ENCODE measurements around the gene EYS.
"Not testable (repeated sequence)": the region's sequence is repeated elsewhere in the genome, so short reads cannot be mapped to it uniquely, and the experiment has no call there.

Gene EYS

DNA sequence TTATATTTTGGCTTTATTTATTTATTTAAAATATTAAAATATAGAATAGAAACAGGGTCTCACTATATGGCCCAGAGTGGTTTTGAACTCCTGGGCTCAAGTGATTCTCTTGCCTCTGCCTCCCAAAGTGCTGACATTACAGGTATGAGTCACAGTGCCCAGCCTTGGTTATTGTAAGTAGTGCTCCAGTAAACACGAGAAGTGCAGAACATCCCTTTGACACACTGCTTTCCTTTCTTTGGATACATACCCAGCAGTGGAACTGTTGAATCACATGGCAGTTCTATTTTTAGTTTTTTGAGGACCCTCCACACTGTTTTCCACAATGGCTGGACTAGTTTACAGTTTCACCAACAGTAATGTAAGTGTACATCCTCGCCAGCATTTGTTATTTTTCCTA lies 1867.5 kb downstream of the EYS start:
- no peak for DNase-seq (ENCODE audit: low read depth, low spot score)

DNA sequence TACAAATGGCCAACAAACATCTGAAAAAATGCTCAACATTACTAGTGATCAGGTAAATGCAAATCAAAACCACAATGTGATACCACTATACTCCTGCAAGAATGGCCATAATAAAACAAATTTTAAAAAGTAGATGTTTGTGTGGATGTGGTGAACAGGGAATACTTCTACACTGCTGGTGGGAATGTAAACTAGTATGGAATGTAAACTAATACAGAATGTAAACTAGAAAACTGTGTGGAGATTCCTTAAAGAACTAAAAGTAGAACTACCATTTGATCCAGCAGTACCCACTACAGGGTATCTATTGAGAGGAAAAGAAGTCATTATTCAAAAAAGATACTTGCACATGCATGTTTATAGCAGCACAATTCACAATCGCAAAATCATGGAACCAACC lies 1878.3 kb downstream of the EYS start:
- not testable (repeated sequence) for DNase-seq (ENCODE audit: low read depth, low spot score)

DNA sequence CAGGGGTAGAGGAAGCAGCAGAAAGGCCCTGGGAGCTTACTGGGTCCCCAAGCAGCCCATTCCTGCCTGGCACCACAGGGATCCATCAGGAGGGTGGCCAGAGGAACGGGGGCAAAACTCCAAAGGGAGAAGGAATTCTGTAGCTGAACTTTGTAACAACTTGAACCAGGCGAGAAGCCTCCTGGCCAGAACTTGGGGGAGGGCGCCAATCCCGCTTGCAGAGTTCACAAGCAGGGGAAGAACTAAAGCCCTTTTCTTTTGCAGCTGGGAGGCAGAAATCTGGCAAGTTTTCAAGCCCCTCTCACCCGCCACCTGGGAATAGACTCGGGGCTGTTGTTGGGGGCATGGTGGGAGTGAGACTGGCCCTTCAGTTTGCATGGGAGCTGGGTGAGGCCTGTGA lies 1882.3 kb downstream of the EYS start:
- DNase-seq (ENCODE audit: low read depth, low spot score): no peak

DNA sequence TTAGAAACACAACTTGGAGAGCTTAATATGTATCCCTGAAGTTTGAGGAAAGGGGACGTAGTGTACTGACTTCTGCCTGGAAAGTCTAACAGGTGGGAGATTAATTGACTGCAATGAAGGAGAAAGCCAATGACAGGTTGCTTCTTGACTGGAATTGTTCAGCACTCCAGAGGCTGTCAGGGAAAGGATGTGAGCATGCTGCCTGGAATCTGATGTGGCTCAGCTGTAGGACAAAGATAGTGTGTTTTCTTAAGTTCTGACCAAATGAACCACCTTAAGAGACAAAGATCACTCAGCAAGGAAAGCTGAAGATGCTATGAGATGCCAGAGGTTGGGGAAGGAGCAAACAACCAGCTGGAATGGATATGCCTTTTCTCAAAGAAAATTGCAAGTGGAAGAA lies 1885.6 kb downstream of the EYS start:
- DNase-seq (ENCODE audit: low read depth, low spot score): no peak

DNA sequence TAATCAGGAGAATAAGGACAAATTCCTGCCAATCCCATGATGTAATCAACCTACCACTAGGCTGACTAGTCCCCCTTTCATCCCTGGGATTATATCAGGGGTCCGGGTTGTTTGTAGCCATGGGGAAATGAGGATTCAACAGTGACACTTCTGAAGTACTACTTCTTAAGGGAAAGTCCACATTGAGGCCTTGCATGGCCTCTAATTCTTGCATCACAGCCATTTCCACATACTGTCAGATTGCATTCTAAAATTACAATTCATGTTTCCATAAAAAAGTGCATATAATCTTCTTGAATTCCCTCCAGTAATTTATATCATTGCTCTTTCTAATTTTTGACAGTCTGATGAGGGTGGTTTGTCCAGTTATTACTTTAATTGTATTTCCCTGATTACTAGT lies 1887.2 kb downstream of the EYS start:
- DNase-seq (ENCODE audit: low read depth, low spot score): no peak

DNA sequence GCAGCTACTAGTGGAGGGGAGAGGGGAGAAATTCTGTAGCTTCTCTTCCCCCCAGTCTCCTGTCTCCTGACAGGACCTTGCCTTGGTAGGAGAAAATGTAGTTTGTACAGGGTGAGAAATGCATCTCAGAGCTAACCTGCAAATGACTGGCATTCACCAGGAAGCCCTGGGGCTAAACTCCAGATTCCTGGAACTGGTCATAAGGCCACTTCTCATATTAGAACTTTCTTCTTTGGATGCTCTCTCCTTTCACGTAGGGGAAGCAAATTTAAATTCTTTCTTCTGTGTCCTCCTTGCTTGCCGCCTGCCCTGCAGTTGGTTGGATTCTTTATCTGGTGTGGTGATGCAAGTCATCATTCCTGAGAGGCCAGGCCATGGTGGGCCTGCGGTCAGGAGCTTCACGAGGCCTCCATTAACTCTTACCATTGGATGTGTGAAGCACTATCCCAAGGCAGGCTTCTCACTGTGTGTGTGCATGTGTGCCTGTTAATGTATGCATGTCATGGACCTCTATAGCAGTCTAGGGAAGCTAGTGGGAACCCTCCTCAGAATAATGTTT lies 1889.5 kb downstream of the EYS start:
- DNase-seq (ENCODE audit: low read depth, low spot score): no peak

DNA sequence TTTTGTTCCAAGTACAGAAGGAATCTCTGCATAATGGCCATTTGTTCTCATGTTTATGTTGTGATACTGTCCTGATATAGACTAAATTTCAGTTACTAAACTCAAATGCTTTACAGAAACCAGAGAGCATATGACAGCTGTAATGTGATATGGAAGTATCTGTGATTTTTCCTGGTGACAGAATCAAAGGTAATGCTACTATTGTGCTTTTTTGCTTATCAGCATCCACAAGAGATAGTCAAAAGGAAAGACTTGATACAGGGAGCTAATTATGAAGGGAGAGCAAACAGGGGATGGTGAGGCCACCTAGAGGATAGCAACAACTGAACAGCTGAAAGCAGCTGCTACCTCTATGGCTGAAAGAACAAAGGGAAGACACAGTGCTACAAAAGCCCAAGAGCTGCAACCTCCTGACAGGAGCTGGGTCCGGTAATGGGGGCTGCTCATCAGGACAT lies 1890.0 kb downstream of the EYS start:
- DNase-seq (ENCODE audit: low read depth, low spot score): no peak

DNA sequence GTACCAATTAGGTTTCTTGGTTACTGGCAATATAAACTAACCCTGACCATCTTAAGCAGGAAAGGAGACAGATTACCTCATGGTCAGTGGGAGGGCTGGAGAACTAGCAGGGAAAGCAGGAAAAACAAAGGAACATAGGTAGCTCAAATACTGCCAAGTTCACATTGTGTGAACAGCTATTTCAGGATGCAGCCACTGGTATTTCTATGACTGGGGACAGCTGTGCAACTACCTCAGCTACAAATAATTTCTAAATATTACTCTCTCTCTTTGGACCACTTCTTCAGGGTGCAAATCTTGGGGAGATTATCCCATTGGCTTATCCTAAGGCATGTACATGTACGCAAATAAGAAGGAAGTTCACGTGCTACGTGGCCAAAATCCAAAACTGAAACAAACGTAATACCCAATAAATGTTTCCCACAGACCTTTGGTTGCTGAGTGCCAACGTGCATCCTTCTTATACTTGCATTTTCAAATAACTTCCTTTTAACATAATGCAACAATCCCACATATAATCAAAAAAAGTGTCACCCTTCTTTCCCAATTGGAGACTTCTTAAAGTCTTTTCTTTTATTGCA lies 1890.5 kb downstream of the EYS start:
- DNase-seq (ENCODE audit: low read depth, low spot score): no peak

DNA sequence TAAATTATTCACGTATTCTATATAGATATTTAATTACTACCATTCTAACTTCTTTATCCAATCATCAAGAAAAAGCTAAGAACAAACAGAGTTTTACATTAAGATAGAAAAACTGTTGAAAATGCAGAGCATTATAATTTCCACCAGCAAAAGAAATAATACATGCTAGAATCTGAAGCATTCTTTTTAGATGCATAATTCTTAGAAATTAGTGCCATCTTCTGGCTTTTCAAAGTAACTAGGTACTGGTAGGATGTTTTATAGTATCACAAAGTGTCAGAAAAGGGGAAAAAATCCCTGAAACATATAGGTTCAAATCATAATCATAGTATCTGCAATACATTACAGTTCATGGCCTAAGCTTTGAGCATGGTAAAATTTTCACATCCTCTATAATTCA lies 1892.6 kb downstream of the EYS start:
- no peak for DNase-seq (ENCODE audit: low read depth, low spot score)

DNA sequence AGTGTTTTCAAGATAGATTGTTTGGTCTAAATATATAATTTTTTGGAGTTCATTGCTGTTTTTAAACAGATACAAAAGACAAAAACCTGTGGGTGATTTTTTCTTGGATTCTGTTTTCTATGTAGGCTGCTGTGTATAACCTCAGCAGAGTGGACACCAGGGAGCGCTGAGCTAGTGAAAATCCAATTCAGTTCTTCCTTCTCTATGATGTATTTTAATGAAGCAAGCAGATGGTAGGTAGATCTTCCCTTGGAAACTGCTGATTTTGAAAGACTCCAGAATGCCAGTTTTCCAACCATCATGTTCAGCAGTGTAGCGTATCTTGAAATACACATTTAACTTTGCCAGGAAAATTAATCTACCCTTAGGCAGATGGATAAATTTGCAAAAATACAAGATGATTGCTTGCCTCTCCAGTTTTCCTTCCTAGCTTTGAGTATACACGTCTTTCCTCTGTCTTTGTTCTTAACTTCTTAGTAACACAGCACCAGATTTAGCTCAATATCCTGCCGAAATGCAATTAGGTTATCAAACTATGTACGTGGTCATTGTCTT lies 1893.4 kb downstream of the EYS start:
- DNase-seq (ENCODE audit: low read depth, low spot score): no peak

DNA sequence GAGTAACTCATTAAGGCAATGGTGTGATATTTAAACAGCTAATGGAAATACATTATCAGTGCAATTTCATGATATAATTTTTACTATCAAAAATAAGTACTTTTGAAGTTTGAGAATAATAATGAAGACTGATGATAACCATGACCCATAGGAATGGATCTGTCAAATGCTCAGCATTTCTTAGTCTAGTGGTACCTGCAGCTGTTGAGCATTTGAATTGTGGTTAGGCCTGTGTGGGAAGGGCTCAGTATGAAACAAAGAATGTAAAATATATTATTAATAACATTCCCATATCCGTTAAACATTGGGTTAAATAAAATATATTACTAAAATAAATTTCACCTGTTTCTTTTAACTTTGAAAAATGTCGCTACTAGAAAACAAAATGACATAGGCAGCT lies 1898.5 kb downstream of the EYS start:
- DNase-seq (ENCODE audit: low read depth, low spot score): no peak

DNA sequence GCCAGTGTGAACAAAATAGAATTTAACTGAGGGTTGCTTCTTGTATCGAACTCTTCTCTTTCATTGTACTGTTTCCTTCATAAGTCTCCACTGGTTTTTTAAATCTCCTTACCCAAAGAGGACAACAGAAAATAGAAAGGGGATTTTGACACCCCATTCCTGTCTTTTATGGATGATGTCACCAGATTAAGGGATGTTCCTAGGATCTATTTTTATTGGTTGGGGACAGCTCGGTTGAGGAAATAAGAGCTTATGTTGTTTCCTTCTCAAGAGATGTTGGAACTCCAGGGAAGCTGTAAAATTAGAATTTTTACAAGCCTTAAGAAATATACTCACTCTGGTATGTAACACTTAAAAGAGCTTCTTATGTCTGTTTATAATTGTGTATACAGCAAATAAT lies 1900.0 kb downstream of the EYS start:
- DNase-seq (ENCODE audit: low read depth, low spot score): no peak

DNA sequence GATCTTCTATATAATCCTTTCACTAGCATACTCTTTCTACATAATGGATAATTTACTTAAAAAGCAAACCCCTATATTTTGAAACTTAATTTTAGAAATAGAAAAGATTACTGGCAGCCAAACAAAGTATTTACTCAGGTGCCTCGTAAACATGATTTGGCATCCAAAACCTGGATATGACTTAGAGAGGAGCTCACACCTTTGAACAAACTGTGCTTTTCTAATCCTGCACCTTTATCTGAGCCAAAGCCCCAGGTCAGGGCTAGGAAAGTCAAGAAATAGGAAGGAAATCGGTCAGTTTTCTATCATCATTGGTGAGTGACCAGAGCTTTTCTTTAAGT lies 1900.5 kb downstream of the EYS start:
- DNase-seq (ENCODE audit: low read depth, low spot score): no peak

DNA sequence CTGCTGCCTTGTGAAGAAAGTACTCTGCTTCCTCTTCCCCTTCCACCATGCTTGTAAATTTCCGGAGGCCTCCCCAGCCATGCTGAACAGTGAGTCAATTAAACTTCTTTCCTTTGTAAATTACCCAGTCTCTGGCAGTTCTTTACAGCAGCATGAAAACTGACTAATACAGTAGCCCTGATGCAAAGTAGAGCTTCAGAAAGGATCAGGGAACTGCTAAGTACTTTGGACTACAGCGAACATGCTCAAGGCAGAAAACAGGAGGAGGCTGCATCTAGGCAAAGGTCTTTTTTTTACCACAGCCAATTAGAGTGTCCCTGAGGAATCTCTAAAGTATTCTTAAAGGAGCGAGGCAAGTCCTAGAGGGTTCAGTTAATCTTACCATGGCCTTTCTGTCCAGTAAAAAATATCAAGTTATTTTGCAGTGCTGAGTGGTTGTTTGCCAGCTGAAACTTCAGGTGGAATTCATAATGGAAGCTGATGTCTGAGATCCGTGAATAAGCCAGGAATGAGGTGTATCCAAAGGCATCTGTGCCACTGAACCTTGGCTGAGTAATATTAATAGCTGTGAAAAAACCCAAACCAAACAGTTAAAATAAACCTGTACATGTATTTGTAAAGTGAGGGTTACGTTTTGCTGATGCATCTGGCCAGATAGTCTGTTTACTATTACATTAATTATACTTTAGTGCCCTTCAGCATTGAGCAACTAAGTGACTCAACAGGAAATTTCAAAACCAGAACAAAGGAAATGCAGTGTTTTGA lies 1901.0 kb downstream of the EYS start:
- DNase-seq (ENCODE audit: low read depth, low spot score): peak; percentile 68

DNA sequence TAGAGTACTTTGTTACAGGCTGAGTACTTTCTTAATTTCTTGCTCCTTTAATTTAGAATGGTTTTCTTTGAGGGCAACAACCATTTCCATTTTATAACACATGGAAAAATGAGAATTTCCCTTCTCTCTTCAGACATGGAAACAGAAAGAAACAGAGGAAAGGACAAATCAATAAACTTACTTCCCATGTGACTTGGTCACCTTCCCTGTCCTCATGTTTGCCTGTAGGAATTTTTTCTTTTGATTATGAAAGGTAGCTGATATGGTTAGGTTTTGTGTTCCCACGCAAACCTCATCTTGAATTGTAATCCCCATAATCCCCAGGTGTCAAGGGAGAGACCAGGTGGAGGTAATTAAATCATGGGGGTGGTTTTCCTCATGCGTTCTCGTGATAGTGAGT lies 1901.7 kb downstream of the EYS start:
- no peak for DNase-seq (ENCODE audit: low read depth, low spot score)

DNA sequence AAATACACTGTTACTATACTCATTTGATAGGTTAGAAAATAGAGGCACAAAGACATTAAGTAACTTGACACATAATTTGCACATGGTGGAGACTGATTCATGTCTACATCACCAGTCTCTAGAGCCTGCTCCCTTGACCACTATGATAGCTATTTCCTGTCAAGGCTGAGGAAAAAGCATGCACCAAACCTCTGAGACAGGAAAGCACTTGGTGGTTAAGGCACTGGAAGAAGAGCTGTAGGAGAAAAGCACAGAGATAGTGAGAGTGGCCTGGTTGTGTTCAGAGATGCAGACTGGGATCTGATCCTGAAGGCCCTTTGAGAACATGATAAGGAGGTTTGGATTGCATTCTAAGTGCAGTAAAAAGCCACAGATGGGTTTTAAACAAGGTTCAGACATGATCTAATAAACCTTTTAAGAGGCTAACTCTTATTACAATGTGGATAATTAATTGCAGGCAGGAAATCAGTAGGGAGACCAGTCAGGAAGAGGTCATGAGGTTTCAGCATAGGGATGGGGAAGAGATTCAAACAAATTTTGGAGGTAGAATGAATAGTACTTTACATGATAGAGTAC lies 1902.6 kb downstream of the EYS start:
- DNase-seq (ENCODE audit: low read depth, low spot score): peak; percentile 48

DNA sequence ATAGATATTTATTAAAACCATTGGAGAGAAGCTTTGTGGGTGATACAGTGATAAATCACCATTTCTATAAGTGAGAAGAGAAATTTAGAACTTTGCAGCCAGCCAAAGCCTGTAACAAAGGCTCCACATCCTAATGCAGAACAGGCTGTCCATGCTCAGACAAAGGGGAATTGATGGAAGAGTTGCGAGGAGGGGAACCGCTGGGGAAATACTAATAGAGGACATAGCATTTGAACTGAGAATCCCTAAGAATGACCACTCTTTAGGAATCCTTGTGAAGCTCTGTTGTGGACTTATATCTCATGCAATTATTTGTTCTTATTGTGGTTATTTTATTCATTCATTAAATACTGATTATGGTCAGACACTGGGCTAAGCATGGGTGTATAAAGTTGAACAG lies 1903.7 kb downstream of the EYS start:
- DNase-seq (ENCODE audit: low read depth, low spot score): no peak

DNA sequence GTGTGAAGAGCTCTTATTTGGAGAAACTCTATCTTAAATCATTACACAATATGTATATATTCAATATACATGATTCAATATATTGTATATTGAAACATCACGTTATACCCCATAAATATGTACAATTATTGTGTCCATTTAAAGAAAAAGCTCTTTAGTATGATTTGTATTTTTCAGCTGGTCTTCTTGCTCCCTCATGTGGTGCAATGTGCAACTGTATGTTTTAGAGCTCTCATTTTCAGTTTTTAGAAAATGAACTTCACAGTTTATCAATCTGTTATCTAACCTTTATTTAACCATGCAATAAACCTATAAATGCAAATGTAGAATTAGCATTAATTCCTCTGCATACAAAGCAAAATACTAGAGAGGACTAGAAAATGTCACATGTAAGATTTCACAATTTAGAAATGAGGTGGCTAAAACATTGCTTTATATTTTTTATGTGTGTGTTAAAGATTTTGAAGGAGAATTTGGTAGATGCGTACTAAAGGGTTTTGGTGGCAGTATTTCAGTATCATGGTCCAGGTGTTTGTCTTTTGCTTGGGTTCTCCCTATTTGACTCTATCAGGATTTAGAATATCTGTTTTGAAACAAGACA lies 1904.3 kb downstream of the EYS start:
- peak; percentile 33 for DNase-seq (ENCODE audit: low read depth, low spot score)

DNA sequence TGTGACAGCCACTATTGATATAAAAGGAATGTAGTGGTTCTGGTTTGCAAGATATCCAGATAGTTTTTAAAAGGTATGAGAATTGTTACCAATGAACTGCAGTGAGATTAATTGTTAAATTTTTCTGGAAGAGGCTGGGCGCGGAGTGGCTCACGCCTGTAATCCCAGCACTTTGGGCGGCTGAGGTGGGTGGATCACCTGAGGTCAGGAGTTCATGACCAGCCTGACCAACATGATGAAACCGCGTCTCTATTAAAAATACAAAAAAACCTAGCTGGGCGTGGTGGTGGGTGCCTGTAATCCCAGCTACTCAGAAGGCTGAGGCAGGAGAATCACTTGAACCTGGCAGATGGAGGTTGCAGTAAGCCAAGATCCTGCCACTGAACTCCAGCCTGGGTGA lies 1906.6 kb downstream of the EYS start:
- DNase-seq (ENCODE audit: low read depth, low spot score): not testable (repeated sequence)

DNA sequence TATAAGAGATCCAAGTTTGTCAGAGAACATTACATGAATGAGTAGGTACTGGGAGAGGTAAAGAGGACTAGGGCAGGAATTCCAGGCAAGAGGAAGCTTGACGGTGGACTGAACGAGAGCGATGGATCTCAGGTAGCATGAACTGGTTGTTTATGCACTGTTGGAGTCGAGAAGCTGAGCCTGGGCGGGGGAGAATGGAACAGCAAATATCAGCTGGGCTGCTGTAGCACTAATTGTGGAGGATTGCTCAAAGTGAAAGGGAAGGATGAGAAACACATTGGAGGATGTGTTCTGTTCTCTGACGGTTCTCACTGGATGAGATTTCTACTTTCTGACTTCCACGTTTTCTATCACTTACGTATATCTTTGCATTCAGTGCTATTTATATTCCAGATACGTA lies 1907.2 kb downstream of the EYS start:
- DNase-seq (ENCODE audit: low read depth, low spot score): no peak

DNA sequence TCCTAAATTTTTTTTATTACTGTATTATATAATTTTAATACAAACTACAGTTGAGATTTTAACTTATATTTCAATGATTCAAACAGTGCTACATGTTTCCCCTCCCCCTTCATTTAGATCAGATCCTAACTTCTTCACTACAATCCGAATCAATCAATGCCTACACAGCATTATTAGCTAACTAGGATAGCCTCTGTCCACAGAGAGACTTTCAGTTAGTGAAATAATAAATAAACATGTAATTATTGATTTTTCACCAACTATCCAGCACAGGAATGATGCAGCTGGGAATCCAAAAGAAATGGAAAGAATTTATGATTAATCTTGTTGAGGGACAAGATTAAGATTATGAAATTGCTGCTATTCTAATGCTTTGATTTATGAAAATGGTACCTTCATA lies 1907.7 kb downstream of the EYS start:
- DNase-seq (ENCODE audit: low read depth, low spot score): no peak

DNA sequence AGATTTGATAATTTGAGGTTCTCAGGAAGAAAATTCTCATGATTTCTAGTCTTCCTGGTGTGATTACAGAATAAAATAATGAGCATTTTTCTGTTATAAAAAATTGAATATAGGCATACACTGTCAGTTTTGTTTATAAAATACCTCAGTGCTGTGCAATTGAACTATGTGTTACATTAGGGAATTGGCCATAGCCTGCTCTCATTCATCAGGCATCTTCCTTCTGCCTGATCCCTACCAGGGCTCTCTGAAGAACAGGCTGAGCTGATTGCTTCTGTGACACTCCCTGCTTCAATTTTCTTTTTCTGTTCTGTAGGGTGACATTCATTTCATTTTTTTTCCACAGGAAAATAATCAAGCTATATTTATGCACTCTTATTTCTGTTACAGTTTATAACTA lies 1908.6 kb downstream of the EYS start:
- no peak for DNase-seq (ENCODE audit: low read depth, low spot score)
